Measurements from ENCODE around the gene GRIN3A.

GRIN3A gene

DNA sequence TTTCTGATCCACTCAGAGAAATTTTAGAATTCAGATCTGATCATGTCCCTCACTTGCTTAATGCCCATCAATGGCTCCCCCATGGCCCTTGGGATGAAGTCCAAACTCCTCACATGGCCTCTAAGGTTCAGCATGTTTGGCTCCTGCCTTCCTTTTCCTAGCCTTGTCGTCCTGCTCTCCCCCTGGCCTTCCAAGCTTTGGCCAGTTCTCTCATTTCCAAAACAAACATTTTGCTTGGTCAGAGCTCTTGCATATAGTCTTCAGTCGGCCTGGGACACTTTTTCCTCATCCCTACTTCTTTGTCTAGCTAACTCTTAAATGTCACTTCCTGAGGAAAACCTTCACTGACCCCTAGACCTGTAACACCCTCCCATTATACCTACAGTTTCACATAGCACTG lies 106.6 kb downstream of the GRIN3A start:
- no peak for TF ChIP-seq CEBPB (IDR thresholded peaks at IDR 0.05)

- TF ChIP-seq TCF12 (IDR thresholded peaks at IDR 0.05; ENCODE audit: low read depth) (no peak), YY1 (IDR thresholded peaks at IDR 0.05; ENCODE audit: low read depth) (no peak), MAX (IDR thresholded peaks at IDR 0.05) (no peak), EGR1 (IDR thresholded peaks at IDR 0.05) (no peak), TEAD4 (IDR thresholded peaks at IDR 0.05) (no peak), CREB1 (IDR thresholded peaks at IDR 0.05; ENCODE audit: low read depth) (no peak), ZBTB7A (IDR thresholded peaks at IDR 0.05; ENCODE audit: low read depth) (no peak)
- TF ChIP-seq, protein P1, sequence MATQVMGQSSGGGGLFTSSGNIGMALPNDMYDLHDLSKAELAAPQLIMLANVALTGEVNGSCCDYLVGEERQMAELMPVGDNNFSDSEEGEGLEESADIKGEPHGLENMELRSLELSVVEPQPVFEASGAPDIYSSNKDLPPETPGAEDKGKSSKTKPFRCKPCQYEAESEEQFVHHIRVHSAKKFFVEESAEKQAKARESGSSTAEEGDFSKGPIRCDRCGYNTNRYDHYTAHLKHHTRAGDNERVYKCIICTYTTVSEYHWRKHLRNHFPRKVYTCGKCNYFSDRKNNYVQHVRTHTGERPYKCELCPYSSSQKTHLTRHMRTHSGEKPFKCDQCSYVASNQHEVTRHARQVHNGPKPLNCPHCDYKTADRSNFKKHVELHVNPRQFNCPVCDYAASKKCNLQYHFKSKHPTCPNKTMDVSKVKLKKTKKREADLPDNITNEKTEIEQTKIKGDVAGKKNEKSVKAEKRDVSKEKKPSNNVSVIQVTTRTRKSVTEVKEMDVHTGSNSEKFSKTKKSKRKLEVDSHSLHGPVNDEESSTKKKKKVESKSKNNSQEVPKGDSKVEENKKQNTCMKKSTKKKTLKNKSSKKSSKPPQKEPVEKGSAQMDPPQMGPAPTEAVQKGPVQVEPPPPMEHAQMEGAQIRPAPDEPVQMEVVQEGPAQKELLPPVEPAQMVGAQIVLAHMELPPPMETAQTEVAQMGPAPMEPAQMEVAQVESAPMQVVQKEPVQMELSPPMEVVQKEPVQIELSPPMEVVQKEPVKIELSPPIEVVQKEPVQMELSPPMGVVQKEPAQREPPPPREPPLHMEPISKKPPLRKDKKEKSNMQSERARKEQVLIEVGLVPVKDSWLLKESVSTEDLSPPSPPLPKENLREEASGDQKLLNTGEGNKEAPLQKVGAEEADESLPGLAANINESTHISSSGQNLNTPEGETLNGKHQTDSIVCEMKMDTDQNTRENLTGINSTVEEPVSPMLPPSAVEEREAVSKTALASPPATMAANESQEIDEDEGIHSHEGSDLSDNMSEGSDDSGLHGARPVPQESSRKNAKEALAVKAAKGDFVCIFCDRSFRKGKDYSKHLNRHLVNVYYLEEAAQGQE (IDR thresholded peaks at IDR 0.05; ENCODE audit: low read depth), result no peak
Measured at GRCh38 chr9:101629636-101630035, 108.8 kb downstream of the GRIN3A start.

DNA sequence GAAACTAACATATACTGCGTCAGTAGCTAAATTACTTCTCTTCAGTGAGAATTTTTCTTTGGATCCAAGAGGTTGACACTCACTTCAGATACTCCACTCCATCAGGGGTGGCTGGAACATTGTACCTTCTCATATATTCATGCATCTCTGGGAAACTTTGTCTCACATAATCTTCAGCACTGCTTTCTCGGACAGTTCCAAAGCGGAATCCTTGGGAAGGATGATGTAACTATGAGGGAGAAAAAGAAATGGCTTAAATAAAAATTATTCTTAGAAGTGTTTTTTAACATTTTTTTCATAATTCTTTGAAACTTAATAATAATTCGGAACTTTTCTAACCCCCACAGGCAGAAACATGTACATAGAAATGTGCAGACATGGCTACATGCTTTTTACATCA lies 110.3 kb downstream of the GRIN3A start:
- TF ChIP-seq TAF1 (IDR thresholded peaks at IDR 0.05; ENCODE audit: low read depth) (no peak), ZBTB7A (IDR thresholded peaks at IDR 0.05; ENCODE audit: low read depth) (no peak), NFIC (IDR thresholded peaks at IDR 0.05) (no peak), EP300 (IDR thresholded peaks at IDR 0.05; ENCODE audit: borderline replicate concordance) (no peak), YY1 (IDR thresholded peaks at IDR 0.05; ENCODE audit: low read depth) (no peak), EGR1 (IDR thresholded peaks at IDR 0.05) (no peak), CREB1 (IDR thresholded peaks at IDR 0.05; ENCODE audit: low read depth) (no peak), TCF12 (IDR thresholded peaks at IDR 0.05; ENCODE audit: low read depth) (no peak), RAD21 (IDR thresholded peaks at IDR 0.05; ENCODE audit: low read depth) (no peak), CEBPB (IDR thresholded peaks at IDR 0.05) (peak; percentile 51; the same call in 1 of the 2 replicates), MAX (IDR thresholded peaks at IDR 0.05) (no peak), TEAD4 (IDR thresholded peaks at IDR 0.05) (no peak), FOXM1 (IDR thresholded peaks at IDR 0.05; ENCODE audit: borderline replicate concordance, low read depth) (no peak)
- TF ChIP-seq, protein P1 (IDR thresholded peaks at IDR 0.05; ENCODE audit: low read depth), result peak; percentile 85
- TF ChIP-seq, protein P2, sequence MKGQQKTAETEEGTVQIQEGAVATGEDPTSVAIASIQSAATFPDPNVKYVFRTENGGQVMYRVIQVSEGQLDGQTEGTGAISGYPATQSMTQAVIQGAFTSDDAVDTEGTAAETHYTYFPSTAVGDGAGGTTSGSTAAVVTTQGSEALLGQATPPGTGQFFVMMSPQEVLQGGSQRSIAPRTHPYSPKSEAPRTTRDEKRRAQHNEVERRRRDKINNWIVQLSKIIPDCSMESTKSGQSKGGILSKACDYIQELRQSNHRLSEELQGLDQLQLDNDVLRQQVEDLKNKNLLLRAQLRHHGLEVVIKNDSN (IDR thresholded peaks at IDR 0.05), result no peak

DNA sequence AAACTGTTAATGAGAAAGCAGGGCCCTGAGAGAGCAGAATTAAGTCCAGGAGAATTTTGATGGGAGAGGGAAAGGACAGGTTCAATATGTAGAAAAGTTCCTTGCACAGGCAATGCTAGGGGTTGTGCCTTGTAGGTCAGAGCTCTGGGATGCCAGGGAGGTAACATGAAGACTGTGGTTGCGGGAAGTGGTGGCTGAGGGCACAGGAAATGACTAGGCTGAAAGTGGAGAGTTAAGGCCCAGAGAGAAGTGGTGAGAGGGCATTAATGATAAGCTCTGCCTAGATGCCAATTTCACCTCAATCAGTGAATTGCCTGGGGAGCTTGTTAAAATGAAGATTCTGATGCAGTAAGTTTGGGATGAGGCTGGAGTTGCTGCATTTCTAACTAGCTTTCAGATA lies 112.2 kb downstream of the GRIN3A start:
- TF ChIP-seq CREB1 (IDR thresholded peaks at IDR 0.05; ENCODE audit: low read depth) (no peak), FOXM1 (IDR thresholded peaks at IDR 0.05; ENCODE audit: borderline replicate concordance, low read depth) (no peak), EP300 (IDR thresholded peaks at IDR 0.05; ENCODE audit: borderline replicate concordance) (no peak), MAX (IDR thresholded peaks at IDR 0.05) (no peak), RAD21 (IDR thresholded peaks at IDR 0.05; ENCODE audit: low read depth) (no peak), TEAD4 (IDR thresholded peaks at IDR 0.05) (no peak), NFIC (IDR thresholded peaks at IDR 0.05) (no peak), TCF12 (IDR thresholded peaks at IDR 0.05; ENCODE audit: low read depth) (no peak), ZBTB7A (IDR thresholded peaks at IDR 0.05; ENCODE audit: low read depth) (no peak), EGR1 (IDR thresholded peaks at IDR 0.05) (no peak), CEBPB (IDR thresholded peaks at IDR 0.05) (no peak), TAF1 (IDR thresholded peaks at IDR 0.05; ENCODE audit: low read depth) (no peak), YY1 (IDR thresholded peaks at IDR 0.05; ENCODE audit: low read depth) (no peak)
- TF ChIP-seq, protein P1 (IDR thresholded peaks at IDR 0.05; ENCODE audit: low read depth), result no peak
- TF ChIP-seq, protein P2 (IDR thresholded peaks at IDR 0.05), result no peak

GRCh38 chr9:101625876-101626275 lies 112.6 kb downstream of the GRIN3A start:
- TF ChIP-seq FOXM1 (IDR thresholded peaks at IDR 0.05; ENCODE audit: borderline replicate concordance, low read depth), result no peak
